ENCODE results near the gene SLF2.
A peak's percentile ranks its signal among the peaks of the same experiment; 100 is the strongest.
"Not testable (repeated sequence)": the region's sequence is repeated elsewhere in the genome, so short reads cannot be mapped to it uniquely, and the experiment has no call there.

Gene SLF2

GRCh38 chr10:100878291-100878910, 34.4 kb upstream of the SLF2 start:
- DNase-seq = peak; percentile 68

- DNase-seq = no peak
Measured at GRCh38 chr10:100879741-100880360, 32.9 kb upstream of the SLF2 start.

GRCh38 chr10:100881556-100882213, 31.1 kb upstream of the SLF2 start:
- no peak for DNase-seq

GRCh38 chr10:100882252-100882651, 30.5 kb upstream of the SLF2 start:
- DNase-seq = no peak

GRCh38 chr10:100882671-100883311, 30.0 kb upstream of the SLF2 start:
- DNase-seq = no peak

- DNase-seq = no peak
Measured at GRCh38 chr10:100883312-100883821, 29.4 kb upstream of the SLF2 start.

- DNase-seq = not testable (repeated sequence)
Measured at GRCh38 chr10:100885611-100886010, 27.2 kb upstream of the SLF2 start.

- no peak for DNase-seq
Measured at GRCh38 chr10:100886091-100886490, 26.7 kb upstream of the SLF2 start.

GRCh38 chr10:100886521-100886920, 26.2 kb upstream of the SLF2 start:
- DNase-seq = no peak

- DNase-seq = no peak
Measured at GRCh38 chr10:100886963-100887362, 25.8 kb upstream of the SLF2 start.

- no peak for DNase-seq
Measured at GRCh38 chr10:100887761-100888296, 24.9 kb upstream of the SLF2 start.

- DNase-seq = no peak
Measured at GRCh38 chr10:100888957-100889356, 23.8 kb upstream of the SLF2 start.

- DNase-seq = no peak
Measured at GRCh38 chr10:100889546-100889945, 23.2 kb upstream of the SLF2 start.

- DNase-seq = no peak
Measured at GRCh38 chr10:100890141-100890672, 22.6 kb upstream of the SLF2 start.

- no peak for DNase-seq
Measured at GRCh38 chr10:100890673-100891317, 22.0 kb upstream of the SLF2 start.

- no peak for DNase-seq
Measured at GRCh38 chr10:100894033-100894432, 18.7 kb upstream of the SLF2 start.

- no peak for DNase-seq
Measured at GRCh38 chr10:100894589-100895294, 18.0 kb upstream of the SLF2 start.

GRCh38 chr10:100895346-100895745, 17.4 kb upstream of the SLF2 start:
- no peak for DNase-seq

GRCh38 chr10:100895896-100896295, 16.9 kb upstream of the SLF2 start:
- DNase-seq = no peak

- DNase-seq = no peak
Measured at GRCh38 chr10:100896876-100897461, 15.8 kb upstream of the SLF2 start.

- DNase-seq = no peak
Measured at GRCh38 chr10:100897976-100898375, 14.8 kb upstream of the SLF2 start.

GRCh38 chr10:100899171-100899570, 13.6 kb upstream of the SLF2 start:
- DNase-seq = no peak
